Large intestine (tissue), 3 donors: Measurements from ENCODE around the gene SEMA4D. TPM values are rescaled to one million over a fixed set of nuclear protein-coding genes. Genes with fewer than 3 reads are reported as not detected.

Experiments used
- DNase-seq, 2 donors: peaks; one replicate each; pipeline versions ENCODE4 v3.0.0 to v3.0.0-alpha.2; 2013
- H3K27ac ChIP-seq: one replicate; pipeline ENCODE4 v1.5.1; 2013; ENCODE audit warnings: low read length
- H3K27me3 ChIP-seq: 2 replicates; pipeline ENCODE4 v1.6.1; 2013; ENCODE audit warnings: low read length; ENCODE audit not compliant: control insufficient read depth, insufficient read depth
- H3K36me3 ChIP-seq: 2 replicates; pipeline ENCODE4 v1.6.1; 2013; ENCODE audit warnings: low read length; ENCODE audit not compliant: control insufficient read depth, insufficient read depth
- H3K4me1 ChIP-seq: one replicate; pipeline ENCODE4 v1.6.1; 2013; ENCODE audit warnings: low read length; ENCODE audit not compliant: control insufficient read depth, insufficient read depth
- H3K4me3 ChIP-seq: one replicate; pipeline ENCODE4 v1.5.1; 2013; ENCODE audit warnings: low read length
- H3K9me3 ChIP-seq: one replicate; pipeline ENCODE4 v1.6.1; 2013; ENCODE audit warnings: mild to moderate bottlenecking, low read depth, low read length, moderate library complexity; ENCODE audit not compliant: control insufficient read depth
- WGBS: methylation state at CpG from one replicate; pipeline ENCODE4 v1.1.5; 2013; ENCODE audit warnings: low lambda C conversion rate; ENCODE audit not compliant: insufficient coverage; 5-methylcytosine and 5-hydroxymethylcytosine counted together
- polyA plus RNA-seq: library from polyadenylated mRNA; unstranded; fragments of 120-200 nt; gene quantifications from one replicate; pipeline ENCODE4 v1.2.1, GENCODE V29; 2013

Gene SEMA4D
- polyA plus RNA-seq, 1 donor: 32.8 TPM

- H3K4me3 ChIP-seq: no peak overlapping the region
- no peaks in the 10 kb centered on the region for H3K9me3 ChIP-seq
- H3K36me3 ChIP-seq: peaks cover 93% of the 10 kb centered on the region
- no peak overlapping the region for H3K27ac ChIP-seq
- no CpG with 5 or more reads among the region's 8 CpGs for WGBS
- no peaks in the 10 kb centered on the region for H3K27me3 ChIP-seq
- H3K4me1 ChIP-seq: no peaks in the 10 kb centered on the region
- no peak for DNase-seq
Measured at GRCh38 chr9:89357331-89358197, 140.3 kb downstream of the SEMA4D start.

GRCh38 chr9:89356782-89357181 lies 141.1 kb downstream of the SEMA4D start:
- Histone ChIP-seq H3K4me1 (peaks cover 5% of the 10 kb centered on the region), H3K4me3 (no peak overlapping the region), H3K27ac (no peak overlapping the region), H3K27me3 (no peaks in the 10 kb centered on the region), H3K36me3 (peaks cover 93% of the 10 kb centered on the region), H3K9me3 (no peaks in the 10 kb centered on the region)
- no CpG with 5 or more reads among the region's 2 CpGs for WGBS
- DNase-seq: no peak

- no peak overlapping the region for H3K4me3 ChIP-seq
- no peak for DNase-seq
- H3K4me1 ChIP-seq: peaks cover 5% of the 10 kb centered on the region
- H3K27ac ChIP-seq: no peak overlapping the region
- no peaks in the 10 kb centered on the region for H3K9me3 ChIP-seq
- H3K36me3 ChIP-seq: peaks cover 93% of the 10 kb centered on the region
- WGBS: no CpG with 5 or more reads among the region's 6 CpGs
- H3K27me3 ChIP-seq: no peaks in the 10 kb centered on the region
Measured at GRCh38 chr9:89354471-89354870, 143.4 kb downstream of the SEMA4D start.

- Histone ChIP-seq H3K4me3 (no peak overlapping the region), H3K27me3 (no peaks in the 10 kb centered on the region), H3K36me3 (peaks cover 93% of the 10 kb centered on the region), H3K27ac (no peak overlapping the region), H3K4me1 (peaks cover 5% of the 10 kb centered on the region), H3K9me3 (no peaks in the 10 kb centered on the region)
- no CpG with 5 or more reads among the region's 3 CpGs for whole genome bisulfite sequencing
- no peak for DNase-seq
Measured at GRCh38 chr9:89353989-89354388, 143.9 kb downstream of the SEMA4D start.

- no peak overlapping the region for H3K27ac ChIP-seq
- peaks cover 93% of the 10 kb centered on the region for H3K36me3 ChIP-seq
Measured at GRCh38 chr9:89352874-89353649, 144.9 kb downstream of the SEMA4D start.

GRCh38 chr9:89352451-89352850 lies 145.5 kb downstream of the SEMA4D start:
- Histone ChIP-seq H3K4me1 (peaks cover 5% of the 10 kb centered on the region), H3K4me3 (no peak overlapping the region), H3K27ac (no peak overlapping the region), H3K36me3 (peaks cover 93% of the 10 kb centered on the region), H3K27me3 (no peaks in the 10 kb centered on the region), H3K9me3 (no peaks in the 10 kb centered on the region)
- WGBS: 0% methylated on average over 1 of the region's 3 CpGs
- DNase-seq: peak in 1 of 2 donors; percentile 22

More at GRCh38 chr9:89352874-89353649, 144.9 kb downstream of the SEMA4D start:
- WGBS: no CpG with 5 or more reads among the region's 8 CpGs
- H3K27me3 ChIP-seq: no peaks in the 10 kb centered on the region
- no peak overlapping the region for H3K4me3 ChIP-seq
- H3K9me3 ChIP-seq: no peaks in the 10 kb centered on the region
- H3K4me1 ChIP-seq: peaks cover 5% of the 10 kb centered on the region
- no peak for DNase-seq

- peaks cover 5% of the 10 kb centered on the region for H3K4me1 ChIP-seq
- no CpG with 5 or more reads among the region's 6 CpGs for WGBS
- H3K36me3 ChIP-seq: peaks cover 93% of the 10 kb centered on the region
- H3K4me3 ChIP-seq: no peak overlapping the region
- DNase-seq: no peak
- H3K9me3 ChIP-seq: no peaks in the 10 kb centered on the region
- H3K27me3 ChIP-seq: no peaks in the 10 kb centered on the region
- H3K27ac ChIP-seq: no peak overlapping the region
Measured at GRCh38 chr9:89351584-89352300, 146.2 kb downstream of the SEMA4D start.

GRCh38 chr9:89350988-89351557 lies 146.8 kb downstream of the SEMA4D start:
- Histone ChIP-seq H3K4me1 (peaks cover 5% of the 10 kb centered on the region), H3K9me3 (no peaks in the 10 kb centered on the region), H3K4me3 (no peak overlapping the region), H3K27me3 (no peaks in the 10 kb centered on the region), H3K36me3 (peaks cover 94% of the 10 kb centered on the region), H3K27ac (no peak overlapping the region)
- peak in 1 of 2 donors; percentile 16 for DNase-seq
- no CpG with 5 or more reads among the region's 2 CpGs for WGBS

GRCh38 chr9:89349607-89350006 lies 148.3 kb downstream of the SEMA4D start:
- Histone ChIP-seq H3K27me3 (no peaks in the 10 kb centered on the region), H3K4me3 (no peak overlapping the region), H3K9me3 (no peaks in the 10 kb centered on the region), H3K4me1 (peaks cover 5% of the 10 kb centered on the region), H3K27ac (no peak overlapping the region), H3K36me3 (peaks cover 96% of the 10 kb centered on the region)
- WGBS: no CpG with 5 or more reads among the region's 6 CpGs
- no peak for DNase-seq

- WGBS: no CpG with 5 or more reads among the region's 5 CpGs
- Histone ChIP-seq H3K36me3 (peaks cover 93% of the 10 kb centered on the region), H3K4me3 (no peak overlapping the region), H3K27me3 (no peaks in the 10 kb centered on the region), H3K4me1 (peaks cover 5% of the 10 kb centered on the region), H3K9me3 (no peaks in the 10 kb centered on the region), H3K27ac (no peak overlapping the region)
- DNase-seq: no peak
Measured at GRCh38 chr9:89347651-89348050, 150.3 kb downstream of the SEMA4D start.
